Peyer's patch (tissue), 4 donors: ENCODE results near the gene WDR83. TPM values are rescaled to one million over a fixed set of nuclear protein-coding genes. Genes with fewer than 3 reads are reported as not detected.
"Not testable (repeated sequence)": the region's sequence is repeated elsewhere in the genome, so short reads cannot be mapped to it uniquely, and the experiment has no call there.

Experiments used
- DNase-seq, 3 donors: peaks; one replicate each; pipeline ENCODE4 v3.0.0-alpha.2; 2017 to 2019
- H3K27ac ChIP-seq, 4 donors: fragments of 200-600 bp; sonication (generic); one replicate each; pipeline ENCODE4 v1.5.1; 2016 to 2019
- H3K27me3 ChIP-seq, 2 donors: fragments of 200-600 bp; sonication (generic); one replicate each; pipeline ENCODE4 v1.5.1; 2019
- H3K36me3 ChIP-seq, 3 donors: fragments of 200-600 bp; sonication (generic); one replicate each; pipeline ENCODE4 v1.5.1; 2016 to 2019
- H3K4me1 ChIP-seq, 4 donors: fragments of 200-600 bp; sonication (generic); one replicate each; pipeline ENCODE4 v1.5.1; 2016 to 2019
- H3K4me3 ChIP-seq, 4 donors: fragments of 200-600 bp; sonication (generic); 1 replicate in 3 of 4; 2 replicates in 1 of 4; pipeline ENCODE4 v1.5.1; 2016 to 2019; ENCODE audit warnings: mild to moderate bottlenecking in 1 of 4
- H3K9me3 ChIP-seq, 4 donors: fragments of 200-600 bp; sonication (generic); one replicate each; pipeline ENCODE4 v1.5.1; 2016 to 2019; ENCODE audit warnings: mild to moderate bottlenecking in 1 of 4
- CTCF ChIP-seq, 6 experiments: fragments of 450-650 bp in 4 of 6; fragments of 200-600 bp in 2 of 6; sonication (generic) in 1 of 6; IDR thresholded peaks; one replicate each; pipeline ENCODE4 v1.5.1; 2017 to 2019; ENCODE audit warnings: antibody characterized with exemption in 6 of 6, mild to moderate bottlenecking in 3 of 6, moderate library complexity in 1 of 6
- POLR2A ChIP-seq, 2 donors: fragments of 450-650 bp; IDR thresholded peaks; one replicate each; pipeline ENCODE4 v1.5.1; 2017; ENCODE audit warnings: antibody characterized with exemption in 2 of 2, mild to moderate bottlenecking in 2 of 2, moderate library complexity in 2 of 2
- total RNA-seq, 4 donors: library from RNA; depleted of rRNA; stranded (reverse); fragments of >200 nt; gene quantifications; one replicate each; pipeline ENCODE4 v1.1.0, GENCODE V29; 2016

WDR83 gene
- total RNA-seq, 4 donors from 2014 or later: 2.8 to 14.0 (median 9.5) TPM

- Histone ChIP-seq H3K36me3 (no peaks in the 10 kb centered on the region), H3K27me3 (no peaks in the 10 kb centered on the region)
These were observed 25.2 kb upstream of the WDR83 start for GRCh38 chr19:12641456-12641855.

GRCh38 chr19:12642506-12642905 is 24.1 kb upstream of the WDR83 start:
- DNase-seq: no peak
- no peaks in the 10 kb centered on the region for H3K36me3 ChIP-seq
- no peaks in the 10 kb centered on the region for H3K27me3 ChIP-seq
- H3K9me3 ChIP-seq: no peaks in the 10 kb centered on the region
- peaks cover 0 to 13% (median 2%) of the 10 kb centered on the region in 4 donors for H3K4me1 ChIP-seq
- TF ChIP-seq POLR2A (IDR thresholded peaks at IDR 0.05) (no peak), CTCF (IDR thresholded peaks at IDR 0.05) (no peak)
- no peak overlapping the region for H3K27ac ChIP-seq
- H3K4me3 ChIP-seq: no peak overlapping the region

More at GRCh38 chr19:12641456-12641855, 25.2 kb upstream of the WDR83 start:
- Histone ChIP-seq H3K9me3 (no peaks in the 10 kb centered on the region), H3K27ac (no peak overlapping the region), H3K4me1 (peaks cover 0 to 10% (median 2%) of the 10 kb centered on the region in 4 donors), H3K4me3 (no peak overlapping the region)
- DNase-seq: no peak
- no peak for TF ChIP-seq POLR2A (IDR thresholded peaks at IDR 0.05)
- no peak for TF ChIP-seq CTCF (IDR thresholded peaks at IDR 0.05)

- not testable (repeated sequence) for H3K36me3 ChIP-seq
- DNase-seq: peak in 1 of 3 donors; percentile 34
These were observed 22.9 kb upstream of the WDR83 start for GRCh38 chr19:12643716-12644115.

GRCh38 chr19:12646551-12646950 is 20.1 kb upstream of the WDR83 start:
- Histone ChIP-seq H3K4me1 (peaks cover 0 to 14% (median 0%) of the 10 kb centered on the region in 4 donors), H3K36me3 (peaks cover 0 to 1% (median 0%) of the 10 kb centered on the region in 3 donors), H3K4me3 (no peak overlapping the region), H3K9me3 (no peaks in the 10 kb centered on the region), H3K27me3 (no peaks in the 10 kb centered on the region), H3K27ac (no peak overlapping the region)
- no peak for TF ChIP-seq CTCF (IDR thresholded peaks at IDR 0.05)
- no peak for TF ChIP-seq POLR2A (IDR thresholded peaks at IDR 0.05)
- DNase-seq: no peak

More at GRCh38 chr19:12643716-12644115, 22.9 kb upstream of the WDR83 start:
- H3K4me3 ChIP-seq, H3K9me3 ChIP-seq, H3K27ac ChIP-seq, H3K27me3 ChIP-seq: not testable (repeated sequence)
- peaks cover 0 to 23% (median 2%) of the 10 kb centered on the region in 4 donors for H3K4me1 ChIP-seq

GRCh38 chr19:12647047-12647446 is 19.6 kb upstream of the WDR83 start:
- Histone ChIP-seq H3K27me3 (no peaks in the 10 kb centered on the region), H3K36me3 (peaks cover 0 to 6% (median 0%) of the 10 kb centered on the region in 3 donors), H3K9me3 (no peaks in the 10 kb centered on the region), H3K27ac (no peak overlapping the region), H3K4me3 (peak overlapping the region in 1 of 4 donors; percentile 42), H3K4me1 (peaks cover 0 to 14% (median 0%) of the 10 kb centered on the region in 4 donors)
- TF ChIP-seq POLR2A (IDR thresholded peaks at IDR 0.05) (no peak), CTCF (IDR thresholded peaks at IDR 0.05) (no peak)
- DNase-seq: no peak

- Histone ChIP-seq H3K27me3 (no peaks in the 10 kb centered on the region), H3K4me3 (peak overlapping the region in 3 of 4 donors; percentile 12 to 42 (median 42)), H3K4me1 (peaks cover 0 to 14% (median 0%) of the 10 kb centered on the region in 4 donors), H3K9me3 (no peaks in the 10 kb centered on the region), H3K36me3 (peaks cover 0 to 9% (median 0%) of the 10 kb centered on the region in 3 donors), H3K27ac (no peak overlapping the region)
- TF ChIP-seq POLR2A (IDR thresholded peaks at IDR 0.05) (no peak), CTCF (IDR thresholded peaks at IDR 0.05) (peak in 2 of 6 experiments; percentile 6 to 24)
- DNase-seq: peak; percentile 34 to 89 (median 80)
These were observed 19.0 kb upstream of the WDR83 start for GRCh38 chr19:12647490-12648071.
